GM23248 (cell line): ENCODE measurements around the gene NPC1.

Experiments used
- EZH2 ChIP-seq: fragments of 200-600 bp; sonication (generic); IDR thresholded peaks from 2 replicates; pipeline ENCODE4 v1.6.1; 2018; ENCODE audit warnings: antibody characterized with exemption, mild to moderate bottlenecking; ENCODE audit not compliant: insufficient read depth, poor library complexity, severe bottlenecking
- EZH2phosphoT487 ChIP-seq: fragments of 200-600 bp; sonication (generic); IDR thresholded peaks from 2 replicates; pipeline ENCODE4 v1.6.1; 2018; ENCODE audit warnings: antibody characterized with exemption, moderate library complexity, mild to moderate bottlenecking, low read depth; ENCODE audit not compliant: insufficient read depth

DNA sequence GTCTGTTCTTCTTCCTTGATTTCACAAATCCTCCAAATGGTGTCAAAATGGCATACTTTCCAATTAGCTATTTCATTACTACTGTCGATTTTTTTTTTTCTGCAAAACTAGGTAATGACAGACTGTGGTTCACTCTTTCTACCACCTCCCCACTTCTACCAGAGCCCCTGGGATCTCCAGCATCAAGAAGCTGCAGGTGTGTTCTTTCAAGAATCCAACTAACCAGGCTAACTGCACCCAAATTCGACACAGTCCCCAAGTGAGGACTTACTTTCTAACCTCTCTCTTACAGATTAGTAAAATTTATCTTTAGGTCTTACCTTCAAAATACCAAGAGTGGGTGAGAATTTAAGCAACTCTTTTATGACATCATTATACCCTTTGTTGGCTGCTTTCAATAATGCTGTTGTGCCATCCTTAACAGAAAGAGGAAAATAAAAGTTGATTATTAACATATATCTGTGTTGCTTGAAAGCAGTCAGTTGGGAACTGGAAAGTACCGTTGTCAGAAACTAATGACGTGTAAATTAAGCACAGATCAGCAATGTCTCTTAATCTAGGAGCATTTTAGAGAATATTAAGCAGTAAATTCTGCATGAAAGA lies 31.2 kb upstream of the NPC1 start:
- TF ChIP-seq EZH2: no peak
- no peak for TF ChIP-seq EZH2phosphoT487
